Activated CD8-positive, alpha-beta T cell treated with anti-CD3 and anti-CD28 coated beads for 36 hours (primary cell): ENCODE results near the gene UBXN10. TPM values are rescaled to one million over a fixed set of nuclear protein-coding genes. Genes with fewer than 3 reads are reported as not detected.

Source experiments
- ATAC-seq: fragments of 200-7000 bp; cut with Tn5 transposase; one replicate; pipeline ENCODE4 v1.10.0; 2021; ENCODE audit warnings: mild to moderate bottlenecking, moderate library complexity
- CTCF ChIA-PET: fragments of 350-600 bp; sonication (Branson Sonifier 250); formaldehyde crosslinking; loops from one replicate; lab custom pipeline; 2021; ENCODE audit warnings: antibody characterized with exemption; lab: Charles Lee
- POLR2A ChIA-PET: fragments of 350-600 bp; sonication (Branson Sonifier 250); formaldehyde crosslinking; loops from one replicate; lab custom pipeline; 2021; ENCODE audit warnings: antibody characterized with exemption; lab: Charles Lee
- DNase-seq: peaks from one replicate; pipeline ENCODE4 v3.0.0-alpha.2; 2020
- H3K27ac Mint-ChIP-seq: one replicate; pipeline ENCODE4 v1.8.0; 2021; ENCODE audit warnings: mild to moderate bottlenecking, mixed read lengths
- H3K27me3 Mint-ChIP-seq: one replicate; pipeline ENCODE4 v1.8.0; 2021; ENCODE audit warnings: mixed read lengths
- H3K36me3 Mint-ChIP-seq: one replicate; pipeline ENCODE4 v1.8.0; 2021; ENCODE audit warnings: low read depth, mixed read lengths
- H3K4me1 Mint-ChIP-seq: one replicate; pipeline ENCODE4 v1.8.0; 2021; ENCODE audit warnings: low read depth, mixed read lengths
- H3K4me3 Mint-ChIP-seq: one replicate; pipeline ENCODE4 v1.8.0; 2021; ENCODE audit warnings: mild to moderate bottlenecking, moderate library complexity, mixed read lengths
- H3K9me3 Mint-ChIP-seq: one replicate; pipeline ENCODE4 v1.8.0; 2021; ENCODE audit warnings: mixed read lengths
- intact Hi-C: fragments of 100-400 bp; cut with micrococcal nuclease; formaldehyde crosslinking; loops from one replicate; pipeline ENCODE4 v1.10.0; 2022
- total RNA-seq, 2 experiments: library from RNA; stranded (reverse); gene quantifications; one replicate each; pipeline ENCODE4 v1.2.3, GENCODE V29; 2021
- TF ChIP-seq, protein P1 (sequence below): fragments of 200-600 bp; IDR thresholded peaks from one replicate; pipeline ENCODE4 v1.8.0; 2022; ENCODE audit warnings: antibody characterized with exemption, mild to moderate bottlenecking

UBXN10 gene
- total RNA-seq, 2 experiments from 2014 or later, result 0.34 to 0.45 TPM

GRCh38 chr1:20142001-20142710 lies 43.7 kb upstream of the UBXN10 start:
- H3K36me3 Mint-ChIP-seq, result no peaks in the 10 kb centered on the region
- ChIA-PET POLR2A (no interaction called here), CTCF (no interaction called here)
- H3K27ac Mint-ChIP-seq, result no peak overlapping the region
- no peaks in the 10 kb centered on the region for H3K4me1 Mint-ChIP-seq
- ATAC-seq (no peak), DNase-seq (no peak)
- H3K9me3 Mint-ChIP-seq, result no peaks in the 10 kb centered on the region
- H3K4me3 Mint-ChIP-seq, result no peak overlapping the region
- TF ChIP-seq, protein P1, sequence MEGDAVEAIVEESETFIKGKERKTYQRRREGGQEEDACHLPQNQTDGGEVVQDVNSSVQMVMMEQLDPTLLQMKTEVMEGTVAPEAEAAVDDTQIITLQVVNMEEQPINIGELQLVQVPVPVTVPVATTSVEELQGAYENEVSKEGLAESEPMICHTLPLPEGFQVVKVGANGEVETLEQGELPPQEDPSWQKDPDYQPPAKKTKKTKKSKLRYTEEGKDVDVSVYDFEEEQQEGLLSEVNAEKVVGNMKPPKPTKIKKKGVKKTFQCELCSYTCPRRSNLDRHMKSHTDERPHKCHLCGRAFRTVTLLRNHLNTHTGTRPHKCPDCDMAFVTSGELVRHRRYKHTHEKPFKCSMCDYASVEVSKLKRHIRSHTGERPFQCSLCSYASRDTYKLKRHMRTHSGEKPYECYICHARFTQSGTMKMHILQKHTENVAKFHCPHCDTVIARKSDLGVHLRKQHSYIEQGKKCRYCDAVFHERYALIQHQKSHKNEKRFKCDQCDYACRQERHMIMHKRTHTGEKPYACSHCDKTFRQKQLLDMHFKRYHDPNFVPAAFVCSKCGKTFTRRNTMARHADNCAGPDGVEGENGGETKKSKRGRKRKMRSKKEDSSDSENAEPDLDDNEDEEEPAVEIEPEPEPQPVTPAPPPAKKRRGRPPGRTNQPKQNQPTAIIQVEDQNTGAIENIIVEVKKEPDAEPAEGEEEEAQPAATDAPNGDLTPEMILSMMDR, result no peak
- intact Hi-C loops, result no loop called here
- H3K27me3 Mint-ChIP-seq, result no peaks in the 10 kb centered on the region

DNA sequence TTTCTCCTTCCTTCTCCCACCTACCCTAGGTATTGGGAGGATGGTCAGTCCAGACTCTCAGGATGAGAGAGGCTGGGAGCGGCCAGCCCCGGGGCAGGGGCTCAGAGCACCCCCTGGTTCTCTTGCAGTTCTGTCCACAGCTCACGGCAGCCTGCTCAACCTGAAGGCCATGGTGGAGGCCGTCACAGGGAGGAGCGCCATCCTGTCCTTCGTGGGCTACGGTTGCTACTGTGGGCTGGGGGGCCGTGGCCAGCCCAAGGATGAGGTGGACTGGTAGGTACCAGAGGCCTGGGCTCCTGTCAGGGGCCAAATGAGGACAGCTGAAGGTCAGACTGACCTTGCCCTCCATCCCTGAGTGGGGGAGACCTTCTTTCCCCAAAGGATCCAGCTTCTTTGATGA lies 42.6 kb upstream of the UBXN10 start:
- CTCF ChIA-PET, result interaction anchor here (0.9 kb wide), 1 partner anchor 9 kb away, joined by 5 read pairs; no protein-coding TSS in a partner anchor
- no peaks in the 10 kb centered on the region for H3K27me3 Mint-ChIP-seq

DNA sequence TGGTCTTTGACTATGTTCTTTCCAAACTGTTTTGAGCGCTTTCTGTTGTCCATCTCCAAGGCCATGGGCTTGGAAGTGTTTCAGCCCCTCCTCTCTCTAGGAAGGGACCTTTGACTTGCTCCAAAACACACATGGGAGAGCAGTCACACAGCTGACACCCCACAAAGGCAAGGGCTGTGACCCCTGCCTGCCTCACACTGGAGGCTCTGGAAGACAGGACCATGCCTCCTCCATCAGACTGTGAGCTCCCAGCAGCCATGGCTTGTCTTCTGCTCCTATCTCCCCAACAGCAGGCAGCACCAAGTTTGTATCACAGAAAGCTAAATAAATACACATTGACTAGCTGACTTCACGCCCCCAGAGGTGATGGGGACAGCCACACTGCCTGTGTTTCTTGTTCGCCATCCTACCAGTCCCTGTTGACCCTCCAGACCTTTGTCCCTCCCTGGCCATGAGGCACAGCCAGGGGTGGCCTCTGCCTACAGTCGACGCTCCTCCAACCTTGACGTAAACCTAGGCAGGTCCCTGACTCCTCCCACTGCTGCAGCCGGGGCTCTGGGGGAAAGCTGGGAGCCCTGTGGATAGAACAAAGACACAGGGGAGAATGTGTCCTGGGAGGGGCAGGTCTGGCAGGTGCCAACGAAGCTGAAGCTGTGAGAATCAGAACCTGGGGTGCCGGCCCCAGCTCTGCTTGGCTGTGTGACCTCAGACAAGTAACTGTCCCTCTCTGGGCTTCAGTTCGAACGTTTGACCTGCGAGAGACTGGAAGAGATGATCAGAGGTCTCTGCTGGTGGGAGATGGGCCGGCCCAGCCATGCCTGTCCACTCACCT lies 41.9 kb upstream of the UBXN10 start:
- no peak for DNase-seq
- CTCF ChIA-PET, result interaction anchor here (0.9 kb wide), 1 partner anchor 8 kb away, joined by 5 read pairs; no protein-coding TSS in a partner anchor
- intact Hi-C loops, result no loop called here
- Mint-ChIP-seq H3K4me3 (no peak overlapping the region), H3K36me3 (no peaks in the 10 kb centered on the region), H3K27ac (no peak overlapping the region), H3K9me3 (no peaks in the 10 kb centered on the region), H3K4me1 (no peaks in the 10 kb centered on the region), H3K27me3 (no peaks in the 10 kb centered on the region)
- no peak for ATAC-seq
- TF ChIP-seq, protein P1, result no peak
- POLR2A ChIA-PET, result no interaction called here

More for the DNA sequence above, 42.6 kb upstream of the UBXN10 start:
- no peaks in the 10 kb centered on the region for H3K36me3 Mint-ChIP-seq
- no peaks in the 10 kb centered on the region for H3K4me1 Mint-ChIP-seq
- DNase-seq (no peak), ATAC-seq (no peak)
- POLR2A ChIA-PET, result no interaction called here
- intact Hi-C loops, result no loop called here
- no peaks in the 10 kb centered on the region for H3K9me3 Mint-ChIP-seq
- no peak overlapping the region for H3K4me3 Mint-ChIP-seq
- TF ChIP-seq, protein P1, result no peak
- no peak overlapping the region for H3K27ac Mint-ChIP-seq

DNA sequence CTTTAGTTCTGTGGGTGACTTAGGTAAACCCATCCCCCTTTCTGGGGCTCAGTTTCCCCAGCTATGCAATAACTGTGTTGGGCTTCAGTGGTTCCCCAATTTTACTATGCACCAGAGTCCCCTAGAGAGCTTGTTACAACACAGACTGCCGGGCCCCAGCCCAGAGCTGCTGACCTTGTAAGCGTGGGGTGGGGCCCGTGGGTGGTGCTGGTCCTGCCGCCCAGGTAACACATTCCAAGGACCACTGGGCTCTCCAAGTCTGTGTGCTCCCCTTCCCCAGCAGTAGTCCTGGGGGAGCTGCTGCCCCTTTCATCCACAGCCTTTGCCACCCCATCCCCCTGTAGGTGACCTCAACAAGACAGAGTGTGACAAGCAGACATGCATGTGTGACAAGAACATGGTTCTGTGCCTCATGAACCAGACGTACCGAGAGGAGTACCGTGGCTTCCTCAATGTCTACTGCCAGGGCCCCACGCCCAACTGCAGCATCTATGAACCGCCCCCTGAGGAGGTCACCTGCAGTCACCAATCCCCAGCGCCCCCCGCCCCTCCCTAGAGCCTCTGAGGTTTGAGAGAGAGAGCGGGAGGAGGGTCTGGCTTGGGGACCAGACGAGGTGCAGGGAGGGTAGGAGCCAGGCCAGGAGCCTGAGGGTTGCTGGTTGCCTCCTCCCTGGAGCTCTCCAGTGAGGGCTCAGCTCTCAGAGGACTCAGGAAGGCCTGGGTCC lies 37.9 kb upstream of the UBXN10 start:
- no peak overlapping the region for H3K27ac Mint-ChIP-seq
- H3K36me3 Mint-ChIP-seq, result no peaks in the 10 kb centered on the region
- peaks cover 2% of the 10 kb centered on the region for H3K4me1 Mint-ChIP-seq

More for the DNA sequence above, 37.9 kb upstream of the UBXN10 start:
- intact Hi-C loops, result no loop called here
- DNase-seq (no peak), ATAC-seq (no peak)
- Mint-ChIP-seq H3K9me3 (no peaks in the 10 kb centered on the region), H3K4me3 (no peak overlapping the region), H3K27me3 (peaks cover 1% of the 10 kb centered on the region)
- ChIA-PET CTCF (interaction anchor here (1.0 kb wide), 1 partner anchor 229 kb away, joined by 3 read pairs; no protein-coding TSS in a partner anchor), POLR2A (no interaction called here)
- TF ChIP-seq, protein P1, result no peak
